HG02623 (cell line): ENCODE results near the gene OR6C4.
"Not testable (repeated sequence)": the region's sequence is repeated elsewhere in the genome, so short reads cannot be mapped to it uniquely, and the experiment has no call there.

Experiments used
- ATAC-seq: cut with Tn5 transposase; IDR thresholded peaks from one replicate; pipeline ENCODE4 v1.9.1; 2021; ENCODE audit warnings: moderate library complexity; ENCODE audit not compliant: unreplicated experiment

OR6C4 gene

DNA sequence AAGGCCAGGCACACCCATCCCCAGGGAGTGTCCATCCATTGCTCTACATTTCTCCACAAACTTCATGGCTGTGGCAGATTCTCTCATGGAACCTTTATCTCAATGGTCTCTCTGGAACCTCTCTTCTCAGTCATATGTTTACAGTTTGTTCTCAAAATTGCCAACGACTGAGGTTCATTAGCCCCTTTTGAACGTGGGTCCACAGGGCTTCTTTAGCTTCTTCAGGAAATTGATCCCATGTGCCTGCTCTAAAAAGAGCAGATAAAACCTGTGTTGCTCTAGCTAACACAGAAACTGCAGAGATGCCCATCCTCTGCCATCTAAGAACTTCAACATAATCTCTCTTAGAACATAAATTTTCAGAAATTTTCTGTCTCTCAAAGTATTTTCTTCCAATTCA lies at the start of gene OR6C4:
Gene OR6C4 (plus strand): TSS at position 301 of the 400 bp plus-strand sequence. CDS start 1,625 bp downstream, outside the sequence.
- ATAC-seq, result no peak

- ATAC-seq, result no peak
Observed at GRCh38 chr12:55499810-55500252, 49.6 kb upstream of the OR6C4 start.

GRCh38 chr12:55501601-55502000 lies 47.8 kb upstream of the OR6C4 start:
- no peak for ATAC-seq

GRCh38 chr12:55515696-55516095 lies 33.7 kb upstream of the OR6C4 start:
- no peak for ATAC-seq

DNA sequence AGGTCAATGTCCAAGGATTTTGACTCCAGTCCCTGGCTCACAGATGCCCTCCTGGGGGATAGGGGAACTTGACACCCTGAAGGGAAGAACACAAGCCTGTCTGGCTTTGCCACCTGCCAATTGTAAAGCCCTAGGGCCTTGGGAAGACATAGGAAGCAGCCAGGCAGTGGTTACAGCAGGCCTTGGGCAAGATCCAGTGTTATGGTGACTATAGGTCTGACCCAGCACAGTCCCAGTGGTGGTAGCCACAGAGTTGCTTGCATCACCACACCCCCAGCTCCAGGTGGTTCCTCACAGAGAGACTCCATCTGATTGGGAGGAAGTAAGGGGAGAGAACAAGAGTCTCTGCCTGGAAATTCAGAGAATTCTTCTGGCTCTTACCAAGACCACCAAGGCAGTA lies 33.0 kb upstream of the OR6C4 start:
- ATAC-seq, result no peak

GRCh38 chr12:55548235-55548634 lies 1.2 kb upstream of the OR6C4 start:
- ATAC-seq, result not testable (repeated sequence)

DNA sequence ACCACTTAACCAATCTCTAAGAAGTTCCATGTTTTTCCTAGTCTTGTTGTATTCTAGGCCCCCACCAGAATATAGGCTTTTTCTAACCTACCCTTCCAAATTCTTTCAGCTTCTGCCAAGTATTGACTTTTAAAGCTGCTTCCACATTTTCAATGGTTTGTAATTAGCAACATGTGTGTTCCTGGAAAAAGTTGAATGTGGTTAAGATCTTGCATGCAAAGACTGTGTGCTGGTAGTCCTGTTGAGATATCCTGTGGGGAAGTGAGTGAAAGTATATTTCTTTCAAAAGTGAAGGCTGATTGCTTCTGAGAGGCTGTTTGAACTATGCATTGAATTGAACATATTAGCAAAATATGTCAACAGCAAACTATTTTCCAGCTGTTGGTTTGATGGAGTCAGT lies 646 bp upstream of the OR6C4 start:
- no peak for ATAC-seq

DNA sequence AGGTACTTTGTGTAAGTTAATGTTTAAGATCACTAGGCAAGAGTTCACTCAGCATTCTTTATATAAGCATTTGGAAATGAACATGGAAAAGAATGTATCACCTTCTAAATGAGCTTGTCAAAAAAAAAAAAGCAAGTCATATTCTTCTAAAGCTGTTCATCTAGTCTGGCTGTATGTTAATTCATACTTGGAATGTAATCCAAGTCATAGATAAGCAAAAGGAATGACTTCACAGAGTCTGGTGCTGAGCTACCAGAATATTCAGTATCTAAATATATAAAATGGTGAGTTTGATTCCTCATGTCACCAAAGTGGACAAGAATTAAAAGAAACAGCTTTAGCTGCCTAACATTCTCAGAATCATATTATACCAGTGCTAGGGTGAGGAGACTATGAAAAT lies 4.9 kb downstream of the OR6C4 start:
- ATAC-seq, result no peak

DNA sequence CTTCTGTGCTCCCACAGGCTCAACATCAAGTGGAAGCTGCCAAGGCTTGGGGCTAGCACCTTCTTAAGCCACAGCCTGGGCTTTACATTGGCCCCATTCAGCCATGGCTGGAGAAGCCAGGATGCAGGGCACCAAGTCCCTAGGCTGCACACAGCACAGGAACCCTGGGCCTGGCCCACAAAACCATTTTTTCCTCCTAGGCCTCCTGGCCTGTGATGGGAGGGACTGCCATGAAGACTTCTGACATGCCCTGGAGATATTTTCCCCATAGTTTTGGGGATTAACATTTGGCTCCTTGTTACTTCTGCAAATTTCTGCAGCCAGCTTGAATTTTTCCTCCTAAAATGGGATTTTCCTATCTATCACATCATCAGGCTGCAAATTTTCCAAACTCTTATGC lies 20.7 kb downstream of the OR6C4 start:
- not testable (repeated sequence) for ATAC-seq

DNA sequence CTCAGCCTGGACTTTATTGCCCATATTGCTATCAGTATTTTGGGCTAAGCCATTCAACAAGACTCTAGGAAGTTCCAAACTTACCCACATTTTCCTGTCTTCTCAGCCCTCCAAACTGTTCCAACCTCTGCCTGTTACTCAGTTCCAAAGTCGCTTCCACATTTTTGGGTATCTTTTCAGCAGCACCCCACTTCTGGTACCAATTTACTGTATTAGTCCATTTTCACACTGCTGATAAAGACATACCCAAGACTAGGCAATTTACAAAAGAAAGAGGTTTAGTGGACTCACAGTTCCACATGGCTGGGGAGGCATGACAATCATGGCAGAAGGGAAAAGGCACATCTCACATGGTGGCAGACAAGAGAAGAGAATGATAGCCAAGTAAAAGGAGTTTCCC lies 21.3 kb downstream of the OR6C4 start:
- not testable (repeated sequence) for ATAC-seq

DNA sequence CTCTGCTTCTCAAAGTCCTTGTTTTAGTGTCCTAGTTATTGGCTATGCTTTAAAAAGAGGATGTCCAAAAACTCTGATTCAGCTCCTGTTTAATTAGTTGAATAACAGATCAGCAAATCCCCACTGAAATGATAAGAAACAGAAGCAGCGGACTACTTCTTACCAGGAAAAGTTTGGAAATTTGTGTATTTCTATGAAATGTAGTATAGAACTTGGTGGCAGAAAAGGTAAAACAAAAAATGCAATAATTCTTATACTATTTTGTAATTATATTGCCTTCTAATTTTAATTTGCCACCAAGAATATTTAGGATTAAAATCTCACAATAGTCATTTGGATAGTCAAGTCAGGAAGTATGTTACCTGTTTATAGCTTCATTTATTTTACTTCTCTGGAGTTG lies 22.8 kb downstream of the OR6C4 start, which contains the start of gene OR2AP1:
Gene OR2AP1 (plus strand): TSS at position 301 of the 400 bp plus-strand sequence. CDS start 1,947 bp downstream, outside the sequence.
- ATAC-seq, result no peak

DNA sequence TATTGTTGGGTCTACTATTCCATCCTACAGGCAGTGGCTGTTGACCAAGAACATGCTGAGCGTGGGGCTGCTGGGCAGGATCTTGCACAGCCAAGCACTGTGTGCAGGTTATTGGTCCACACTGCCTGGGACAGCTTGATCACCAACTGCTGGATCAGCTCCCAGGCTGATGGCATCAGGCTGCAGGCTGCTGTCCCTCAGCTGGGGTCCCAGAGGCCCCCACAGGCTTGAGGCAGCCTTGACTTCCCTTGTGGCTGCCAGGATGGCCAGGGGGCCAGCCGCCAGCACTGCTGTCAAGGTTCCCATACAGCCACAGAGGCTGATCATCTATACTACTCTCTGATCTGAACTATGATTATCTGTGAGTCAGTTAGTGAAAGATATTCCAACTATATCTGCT lies 32.7 kb downstream of the OR6C4 start:
- no peak for ATAC-seq

- ATAC-seq, result no peak
Observed at GRCh38 chr12:55585817-55586216, 36.4 kb downstream of the OR6C4 start.

DNA sequence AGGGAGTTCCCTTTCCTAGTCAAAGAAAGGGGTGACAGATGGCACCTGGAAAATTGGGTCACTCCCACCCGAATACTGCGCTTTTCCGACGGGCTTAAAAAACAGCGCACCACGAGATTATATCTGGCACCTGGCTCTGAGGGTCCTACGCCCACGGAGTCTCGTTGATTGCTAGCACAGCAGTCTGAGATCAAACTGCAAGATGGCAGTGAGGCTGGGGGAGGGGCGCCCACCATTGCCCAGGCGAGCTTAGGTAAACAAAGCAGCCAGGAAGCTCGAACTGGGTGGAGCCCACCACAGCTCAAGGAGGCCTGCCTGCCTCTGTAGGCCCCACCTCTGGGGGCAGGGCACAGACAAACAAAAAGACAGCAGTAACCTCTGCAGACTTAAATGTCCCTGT lies 40.8 kb downstream of the OR6C4 start:
- ATAC-seq, result not testable (repeated sequence)
